GM21360 (cell line): ENCODE data around the gene CGNL1.

Experiments
- ATAC-seq: cut with Tn5 transposase; IDR thresholded peaks from one replicate; pipeline ENCODE4 v1.9.1; 2021; ENCODE audit warnings: mild to moderate bottlenecking, moderate library complexity; ENCODE audit not compliant: unreplicated experiment

CGNL1 gene

DNA sequence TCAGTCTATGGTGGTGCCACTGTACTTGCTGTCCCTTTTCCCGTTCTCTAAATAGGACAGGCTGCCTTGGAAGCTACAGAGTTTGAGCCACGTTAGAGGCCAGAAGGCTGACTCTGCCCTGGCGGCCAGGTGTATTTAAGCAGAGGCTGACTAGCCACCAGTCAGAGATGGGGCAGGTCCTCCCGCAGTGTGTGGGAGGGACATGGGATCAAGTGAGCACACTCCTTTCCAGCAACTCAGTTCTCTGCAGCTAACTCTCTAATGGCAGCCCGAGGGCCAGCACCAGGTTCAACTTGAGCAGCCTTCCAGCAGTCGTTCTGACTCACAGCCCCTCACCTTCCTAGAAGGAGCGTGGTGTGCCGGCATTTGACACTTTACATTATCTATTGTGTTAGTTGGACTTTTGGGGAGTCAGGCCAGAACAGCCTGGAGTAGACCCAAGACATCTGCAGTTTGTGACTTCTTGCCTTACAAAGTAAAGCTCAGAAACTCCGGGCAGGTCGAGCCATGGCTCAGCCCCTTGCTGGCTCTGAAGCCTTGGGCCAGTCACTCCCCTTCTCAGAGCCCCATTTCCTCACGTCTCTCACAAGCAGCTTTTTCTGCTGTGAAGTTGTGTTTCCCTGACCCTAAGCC is 168.7 kb downstream of the CGNL1 start:
- ATAC-seq = no peak

DNA sequence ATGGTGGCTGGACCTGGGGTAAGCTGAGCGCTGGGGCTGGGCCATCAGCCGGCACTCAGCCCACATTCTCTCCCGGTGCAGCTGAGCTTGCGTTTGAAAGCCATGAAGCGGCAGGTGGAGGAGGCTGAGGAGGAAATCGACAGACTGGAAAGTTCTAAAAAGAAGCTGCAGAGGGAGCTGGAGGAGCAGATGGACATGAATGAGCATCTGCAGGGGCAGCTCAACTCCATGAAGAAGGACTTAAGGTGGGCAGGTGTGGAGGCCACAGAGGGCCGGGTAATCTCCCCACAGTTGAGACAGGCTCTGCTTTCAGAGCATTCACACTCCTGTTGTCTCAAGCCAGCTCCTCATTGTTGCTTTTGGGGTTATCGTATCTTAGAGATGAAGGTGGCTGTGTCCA is 169.7 kb downstream of the CGNL1 start:
- no peak for ATAC-seq

GRCh38 chr15:57547243-57547755 is 171.0 kb downstream of the CGNL1 start:
- no peak for ATAC-seq

DNA sequence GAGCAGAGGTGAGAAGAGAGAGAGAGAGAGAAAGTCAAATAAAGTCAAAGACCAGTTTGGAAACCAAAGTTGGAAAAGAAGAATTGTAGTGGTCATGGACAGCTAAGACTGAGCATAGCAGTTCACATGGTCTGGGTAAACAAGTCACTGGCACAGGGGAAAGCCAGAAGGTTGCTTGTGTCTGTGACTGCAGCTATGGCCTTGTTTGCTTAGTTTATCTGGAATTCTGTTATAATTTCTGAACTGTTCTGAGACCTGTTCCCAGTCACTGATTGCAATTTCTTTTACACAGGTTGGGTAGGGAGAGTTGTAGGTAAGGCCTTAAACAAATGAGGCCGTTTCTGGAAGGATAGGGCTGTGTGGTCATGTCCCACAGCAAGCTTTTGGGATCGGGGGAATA is 172.0 kb downstream of the CGNL1 start:
- ATAC-seq = no peak

- ATAC-seq = no peak
Observed at GRCh38 chr15:57548835-57549234, 172.5 kb downstream of the CGNL1 start.

GRCh38 chr15:57549935-57550334 is 173.6 kb downstream of the CGNL1 start:
- no peak for ATAC-seq

- ATAC-seq = no peak
Observed at GRCh38 chr15:57550640-57551039, 174.3 kb downstream of the CGNL1 start.

DNA sequence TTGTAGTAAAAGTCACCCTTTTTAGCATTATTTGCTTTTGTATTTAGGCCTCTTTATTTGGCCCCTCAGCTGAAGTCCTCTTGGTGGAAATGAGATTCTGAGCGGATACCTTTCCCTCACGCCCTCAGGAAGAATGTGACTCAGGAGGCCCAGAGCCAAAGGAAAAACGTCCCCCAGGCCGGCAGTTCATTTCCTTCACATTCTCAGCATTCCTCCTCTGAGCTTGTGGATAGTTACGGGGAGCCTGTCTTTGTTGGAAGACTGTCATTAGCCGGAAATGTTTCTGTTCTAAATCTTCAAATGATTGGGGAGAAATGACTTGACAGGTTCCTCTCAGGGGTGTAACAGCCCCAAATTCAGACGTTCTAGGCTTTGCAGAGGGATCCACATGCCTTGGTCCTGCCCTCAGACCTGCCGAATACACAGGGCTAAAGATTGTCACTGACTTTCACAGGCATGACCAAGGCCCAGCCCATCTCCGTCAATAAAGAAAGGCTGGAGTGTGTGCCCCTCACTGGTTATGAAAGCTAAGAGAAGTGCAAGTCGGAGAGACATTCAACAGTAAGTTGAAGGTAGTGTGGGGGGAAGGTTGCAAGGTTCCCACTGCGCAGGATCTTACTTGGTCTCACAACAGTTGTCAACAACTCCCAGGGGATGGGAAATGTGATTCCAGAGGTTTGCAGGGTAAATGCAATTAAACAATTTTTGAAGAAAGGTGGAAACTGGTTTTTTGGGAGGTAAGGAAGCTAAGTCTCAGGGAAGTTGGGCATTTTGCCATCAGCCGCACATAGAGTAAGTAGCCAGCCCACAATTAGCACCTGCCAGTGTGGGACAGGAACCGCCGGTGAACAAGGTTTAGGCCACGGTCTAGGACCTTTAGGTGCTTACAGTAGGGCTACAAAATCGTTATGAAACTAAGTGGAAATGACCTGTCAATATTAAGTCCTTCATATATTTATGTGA is 175.7 kb downstream of the CGNL1 start:
- no peak for ATAC-seq

GRCh38 chr15:57552678-57553334 is 176.5 kb downstream of the CGNL1 start:
- no peak for ATAC-seq

DNA sequence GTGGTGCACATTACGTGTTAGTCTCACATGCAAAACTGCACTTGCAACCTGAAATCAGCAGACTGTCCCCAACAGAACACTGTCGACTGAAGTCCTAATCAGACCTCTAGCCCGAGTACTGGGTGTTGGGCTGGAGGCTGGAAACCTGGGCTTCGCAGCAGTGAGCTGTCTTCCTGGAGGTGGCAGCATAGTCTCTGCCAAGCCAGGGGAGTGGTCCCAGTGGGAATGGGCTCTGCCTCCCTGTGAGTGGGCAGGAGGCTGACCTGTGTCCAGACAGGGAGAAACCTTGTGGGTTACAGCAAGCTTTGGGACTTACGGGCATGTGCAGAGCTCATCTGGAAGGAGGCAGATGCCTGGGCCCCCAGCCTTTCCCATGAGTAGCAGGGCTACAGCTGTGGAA is 177.2 kb downstream of the CGNL1 start:
- ATAC-seq = no peak

DNA sequence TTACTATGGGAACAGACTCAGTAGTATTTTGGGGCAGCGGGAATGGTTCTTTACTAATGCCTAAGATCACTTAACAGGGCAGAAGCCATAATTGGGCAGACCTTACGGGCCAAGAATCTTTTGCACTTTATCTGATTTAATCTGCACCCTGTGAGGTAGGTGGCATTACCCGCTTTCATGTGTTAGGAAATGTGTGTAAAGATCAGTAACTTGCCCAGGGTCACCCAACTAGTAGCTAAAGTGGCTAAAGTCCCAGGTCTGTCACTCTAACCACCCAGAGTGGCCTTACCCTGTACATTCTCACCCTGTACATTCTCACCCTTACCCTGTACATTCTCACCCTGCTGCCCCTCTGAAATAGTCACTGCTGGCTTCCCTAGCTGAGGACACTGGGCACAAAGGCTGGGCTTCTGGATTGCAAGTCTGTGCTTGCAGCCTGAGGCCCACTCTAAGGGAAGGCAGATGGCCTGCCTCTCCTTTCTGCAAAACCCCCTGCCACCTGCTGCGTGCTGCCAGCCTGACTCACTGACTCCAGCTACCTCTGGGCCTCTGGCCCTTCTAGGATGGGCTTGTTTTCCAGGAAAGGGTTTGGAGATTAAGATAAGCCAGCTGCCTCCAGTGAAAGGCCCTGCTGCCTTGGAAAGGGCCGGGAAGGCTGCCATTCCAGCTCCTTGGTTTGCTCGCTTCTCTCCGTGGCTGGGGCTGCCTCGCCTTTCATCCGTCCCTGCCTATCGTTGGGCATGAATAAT is 177.9 kb downstream of the CGNL1 start:
- no peak for ATAC-seq

GRCh38 chr15:57554812-57555179 is 178.5 kb downstream of the CGNL1 start:
- ATAC-seq = no peak

DNA sequence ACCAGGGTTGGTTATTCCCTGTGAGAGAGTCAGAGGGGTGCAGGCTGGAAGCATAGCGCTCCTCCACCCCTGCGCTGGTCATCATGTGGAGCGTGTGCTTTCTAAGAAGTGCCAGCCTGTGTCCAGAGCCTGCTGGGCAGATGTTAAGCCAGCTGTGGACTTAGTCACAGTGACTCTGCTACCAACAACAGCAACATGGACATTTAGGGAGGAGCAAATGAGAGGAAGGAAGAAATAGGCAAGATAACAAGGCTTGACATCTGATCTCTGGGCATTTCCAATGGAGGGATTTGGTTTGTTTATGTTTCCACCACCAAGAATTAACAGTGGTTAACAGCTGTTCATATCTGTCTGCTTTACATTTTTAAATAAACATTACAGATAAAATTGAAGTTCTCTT is 179.0 kb downstream of the CGNL1 start:
- no peak for ATAC-seq

- no peak for ATAC-seq
Observed at GRCh38 chr15:57556040-57556439, 179.7 kb downstream of the CGNL1 start.

DNA sequence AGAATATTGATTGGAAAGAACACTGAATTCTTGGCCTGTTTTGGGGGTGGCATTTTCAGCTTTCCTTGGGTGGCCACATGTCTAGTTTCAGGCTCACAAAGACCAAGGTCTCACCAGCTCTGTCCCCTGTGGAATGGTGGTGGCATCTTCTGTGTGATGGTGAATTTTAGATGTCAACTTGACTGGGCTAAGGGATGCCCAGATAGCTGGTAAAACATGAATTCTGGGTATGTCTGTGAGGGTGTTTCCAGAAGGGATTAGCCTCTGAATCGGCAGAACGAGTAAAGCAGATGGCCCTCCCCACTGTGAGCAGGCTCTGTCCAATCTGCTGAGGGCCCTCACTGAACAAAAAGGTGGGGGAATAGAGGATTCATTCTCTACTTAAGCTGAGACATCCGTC is 181.0 kb downstream of the CGNL1 start:
- no peak for ATAC-seq

DNA sequence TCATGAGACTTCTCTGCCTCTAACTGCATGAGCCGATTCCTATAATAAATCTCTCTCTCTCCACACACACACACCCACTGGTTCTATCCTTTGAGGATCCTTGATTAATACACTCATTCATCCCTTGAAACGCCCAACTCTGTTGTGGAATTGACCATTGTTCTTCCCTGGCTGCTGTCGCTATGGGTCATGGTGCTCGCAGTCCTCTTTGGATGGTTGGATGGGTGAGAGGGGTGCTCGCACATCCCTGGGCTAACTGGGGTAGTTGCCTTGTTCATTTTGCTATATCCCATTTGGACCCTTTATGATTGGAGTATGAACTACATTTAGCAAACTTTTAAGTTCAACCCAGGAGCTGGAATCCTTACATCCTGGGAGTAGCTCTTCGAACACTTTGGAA is 181.5 kb downstream of the CGNL1 start:
- ATAC-seq = no peak

DNA sequence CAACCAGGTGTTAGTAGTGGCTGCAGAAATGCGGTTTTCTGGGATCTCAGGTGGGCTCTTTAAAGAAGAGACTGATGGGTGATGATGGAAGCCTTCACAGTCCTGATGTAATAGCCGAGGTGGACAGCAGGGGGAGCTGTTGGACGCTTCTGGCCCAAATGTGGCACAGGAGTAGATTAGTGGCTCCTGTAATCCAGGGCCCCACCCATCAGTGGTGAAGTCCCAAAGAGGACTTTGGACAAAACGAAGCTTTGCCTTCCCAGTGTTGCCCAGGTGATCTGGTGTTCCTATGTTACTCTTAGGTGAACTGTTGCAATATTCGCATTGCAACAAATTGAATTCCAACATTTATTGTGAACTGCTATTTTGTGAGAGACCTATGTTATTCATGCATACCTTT is 183.6 kb downstream of the CGNL1 start:
- ATAC-seq = no peak

- peak; percentile 67 for ATAC-seq
Observed at GRCh38 chr15:57561041-57561711, 184.9 kb downstream of the CGNL1 start.

DNA sequence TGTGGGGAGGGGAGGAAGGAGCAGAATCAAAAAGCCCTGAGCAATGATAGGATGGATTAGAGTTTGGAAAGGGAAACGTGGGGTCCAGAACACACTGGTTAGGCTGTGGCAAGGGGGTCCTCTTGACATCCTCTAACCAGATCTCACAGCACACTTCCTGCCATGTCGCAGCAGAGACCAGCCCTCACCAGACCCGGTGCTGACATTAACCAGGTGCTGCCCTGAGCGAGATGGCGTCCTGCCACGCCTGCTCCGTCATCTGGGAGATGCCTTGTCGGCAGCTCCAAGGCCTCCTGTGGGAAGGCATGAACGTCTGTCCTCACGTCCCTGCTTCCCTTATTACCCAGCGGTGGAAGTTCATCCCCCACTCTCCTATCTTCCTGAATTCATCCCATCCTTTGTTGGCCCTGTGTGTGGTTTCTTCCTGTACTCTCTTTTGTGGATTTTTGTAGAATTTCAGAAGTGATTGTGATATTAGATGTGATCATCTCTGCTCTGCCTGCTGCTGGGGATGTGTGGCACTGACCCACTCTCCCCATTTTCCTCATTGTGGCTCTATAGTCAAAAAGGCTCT is 186.0 kb downstream of the CGNL1 start:
- ATAC-seq = no peak

GRCh38 chr15:57563416-57563815 is 187.1 kb downstream of the CGNL1 start:
- ATAC-seq = no peak
